HG03039 (cell line): Measurements from ENCODE around the gene RBM23.

Experiments
- ATAC-seq: cut with Tn5 transposase; IDR thresholded peaks from one replicate; pipeline ENCODE4 v1.9.1; 2021; ENCODE audit warnings: mild to moderate bottlenecking, moderate library complexity; ENCODE audit not compliant: unreplicated experiment

RBM23 gene

DNA sequence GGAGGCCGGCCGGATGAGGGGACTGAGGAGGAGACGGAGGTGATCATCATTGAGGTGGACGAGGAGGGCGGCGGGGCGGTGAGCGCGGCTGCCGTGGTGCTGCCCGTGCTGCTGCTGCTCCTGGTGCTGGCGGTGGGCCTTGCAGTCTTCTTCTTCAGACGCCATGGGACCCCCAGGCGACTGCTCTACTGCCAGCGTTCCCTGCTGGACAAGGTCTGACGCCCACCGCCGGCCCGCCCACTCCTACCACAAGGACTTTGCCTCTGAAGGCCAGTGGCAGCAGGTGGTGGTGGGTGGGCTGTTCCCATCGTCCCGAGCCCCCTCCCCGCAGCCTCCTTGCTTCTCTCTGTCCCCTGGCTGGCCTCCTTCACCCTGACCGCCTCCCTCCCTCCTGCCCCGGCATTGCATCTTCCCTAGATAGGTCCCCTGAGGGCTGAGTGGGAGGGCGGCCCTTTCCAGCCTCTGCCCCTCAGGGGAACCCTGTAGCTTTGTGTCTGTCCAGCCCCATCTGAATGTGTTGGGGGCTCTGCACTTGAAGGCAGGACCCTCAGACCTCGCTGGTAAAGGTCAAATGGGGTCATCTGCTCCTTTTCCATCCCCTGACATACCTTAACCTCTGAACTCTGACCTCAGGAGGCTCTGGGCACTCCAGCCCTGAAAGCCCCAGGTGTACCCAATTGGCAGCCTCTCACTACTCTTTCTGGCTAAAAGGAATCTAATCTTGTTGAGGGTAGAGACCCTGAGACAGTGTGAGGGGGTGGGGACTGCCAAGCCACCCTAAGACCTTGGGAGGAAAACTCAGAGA, 72.9 kb downstream of the RBM23 start:
- ATAC-seq, result no peak

DNA sequence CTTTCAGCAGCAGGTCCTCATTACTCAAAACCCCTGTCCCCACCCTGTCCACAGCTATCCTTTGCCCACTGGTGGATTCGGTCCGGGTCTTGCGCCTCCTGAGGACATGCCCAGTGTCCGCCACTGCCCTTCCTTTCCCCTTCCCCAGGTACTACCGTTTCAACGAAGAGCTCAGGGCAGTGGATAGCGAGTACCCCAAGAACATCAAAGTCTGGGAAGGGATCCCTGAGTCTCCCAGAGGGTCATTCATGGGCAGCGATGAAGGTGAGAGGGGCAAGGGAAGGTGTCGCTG, 73.9 kb downstream of the RBM23 start:
- ATAC-seq, result no peak

DNA sequence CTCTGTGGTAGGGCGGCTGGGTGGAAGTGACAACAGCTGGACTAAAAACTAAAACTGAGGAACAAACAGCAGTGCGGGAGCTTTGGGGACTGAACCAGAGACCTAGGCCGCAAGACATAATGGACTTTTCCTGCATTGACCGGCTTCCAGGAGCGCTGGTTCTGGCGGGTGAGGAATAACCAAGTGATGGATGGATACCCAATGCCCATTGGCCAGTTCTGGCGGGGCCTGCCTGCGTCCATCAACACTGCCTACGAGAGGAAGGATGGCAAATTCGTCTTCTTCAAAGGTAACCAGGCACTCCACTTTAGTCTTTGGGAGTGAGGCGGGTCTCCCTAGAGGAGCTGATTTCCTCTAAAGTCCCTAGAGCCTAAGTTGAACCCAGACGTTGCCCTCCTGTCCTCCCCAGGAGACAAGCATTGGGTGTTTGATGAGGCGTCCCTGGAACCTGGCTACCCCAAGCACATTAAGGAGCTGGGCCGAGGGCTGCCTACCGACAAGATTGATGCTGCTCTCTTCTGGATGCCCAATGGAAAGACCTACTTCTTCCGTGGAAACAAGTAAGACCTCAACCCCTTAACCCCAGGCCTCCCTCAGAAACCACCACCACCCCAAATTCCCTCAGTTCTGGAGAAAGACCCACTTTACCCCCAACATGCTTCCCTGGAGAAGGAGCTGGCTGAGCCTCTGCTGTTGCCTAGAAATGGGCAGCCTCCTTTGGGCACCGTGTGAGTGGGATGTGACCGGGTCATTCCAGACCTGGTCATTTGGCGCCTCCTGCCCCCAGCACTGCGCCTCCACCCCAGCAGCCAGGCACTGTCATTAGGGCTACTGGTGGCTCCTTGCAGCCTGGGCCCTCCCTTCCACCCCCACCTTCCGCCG, 74.5 kb downstream of the RBM23 start:
- ATAC-seq, result no peak
